HEK293T (cell line): ENCODE data around the gene HACE1.

Experiments used
- FOXA1 ChIP-seq: fragments of 450-650 bp; IDR thresholded peaks from 2 replicates; pipeline ENCODE4 v1.6.1; 2016; ENCODE audit warnings: mild to moderate bottlenecking
- HDGF ChIP-seq: fragments of 450-650 bp; IDR thresholded peaks from 2 replicates; pipeline ENCODE4 v1.6.1; 2017; ENCODE audit warnings: antibody characterized with exemption, borderline replicate concordance
- SP1 ChIP-seq: fragments of 450-650 bp; IDR thresholded peaks from 2 replicates; pipeline ENCODE4 v1.6.1; 2017
- TARDBP ChIP-seq: fragments of 450-650 bp; IDR thresholded peaks from 2 replicates; pipeline ENCODE4 v1.6.1; 2016
- ZNF384 ChIP-seq: fragments of 450-650 bp; IDR thresholded peaks from 2 replicates; pipeline ENCODE4 v1.6.1; 2016

GRCh38 chr6:104881964-104882668, 22.4 kb upstream of the HACE1 start:
- TF ChIP-seq TARDBP (no peak), FOXA1 (no peak), SP1 (no peak), ZNF384 (no peak), HDGF (no peak)
